Measurements from ENCODE around the gene MYO1E.
"Not testable (repeated sequence)": the region's sequence is repeated elsewhere in the genome, so short reads cannot be mapped to it uniquely, and the experiment has no call there.

The MYO1E gene

GRCh38 chr15:59387196-59387878 is 14.7 kb upstream of the MYO1E start:
- not testable (repeated sequence) for DNase-seq (ENCODE audit: low read depth in 2 of 3, low spot score in 2 of 3)

GRCh38 chr15:59385171-59385570 is 12.5 kb upstream of the MYO1E start:
- DNase-seq (ENCODE audit: low read depth in 2 of 3, low spot score in 2 of 3) = no peak

- no peak for DNase-seq (ENCODE audit: low read depth in 2 of 3, low spot score in 2 of 3)
Observed at GRCh38 chr15:59384507-59384906, 11.8 kb upstream of the MYO1E start.

GRCh38 chr15:59380902-59381610 is 8.4 kb upstream of the MYO1E start:
- DNase-seq (ENCODE audit: low read depth in 2 of 3, low spot score in 2 of 3) = no peak

- DNase-seq (ENCODE audit: low read depth in 2 of 3, low spot score in 2 of 3) = no peak
Observed at GRCh38 chr15:59379531-59379930, 6.9 kb upstream of the MYO1E start.

GRCh38 chr15:59378855-59379254 is 6.2 kb upstream of the MYO1E start:
- no peak for DNase-seq (ENCODE audit: low read depth in 2 of 3, low spot score in 2 of 3)

- no peak for DNase-seq (ENCODE audit: low read depth in 2 of 3, low spot score in 2 of 3)
Observed at GRCh38 chr15:59377924-59378323, 5.3 kb upstream of the MYO1E start.

- DNase-seq (ENCODE audit: low read depth in 2 of 3, low spot score in 2 of 3) = no peak
Observed at GRCh38 chr15:59376733-59377132, 4.1 kb upstream of the MYO1E start.

- no peak for DNase-seq (ENCODE audit: low read depth in 2 of 3, low spot score in 2 of 3)
Observed at GRCh38 chr15:59373215-59373614, 544 bp upstream of the MYO1E start.

- peak in 1 of 3 experiments; percentile 10 for DNase-seq (ENCODE audit: low read depth in 2 of 3, low spot score in 2 of 3)
Observed at GRCh38 chr15:59371458-59372351, 966 bp downstream of the MYO1E start.

- DNase-seq (ENCODE audit: low read depth in 2 of 3, low spot score in 2 of 3) = no peak
Observed at GRCh38 chr15:59369597-59369996, 3.1 kb downstream of the MYO1E start.

GRCh38 chr15:59367022-59367451 is 5.6 kb downstream of the MYO1E start:
- no peak for DNase-seq (ENCODE audit: low read depth in 2 of 3, low spot score in 2 of 3)

GRCh38 chr15:59366333-59367021 is 6.2 kb downstream of the MYO1E start:
- DNase-seq (ENCODE audit: low read depth in 2 of 3, low spot score in 2 of 3) = no peak

GRCh38 chr15:59364248-59364647 is 8.4 kb downstream of the MYO1E start:
- no peak for DNase-seq (ENCODE audit: low read depth in 2 of 3, low spot score in 2 of 3)

- DNase-seq (ENCODE audit: low read depth in 2 of 3, low spot score in 2 of 3) = no peak
Observed at GRCh38 chr15:59362331-59362730, 10.3 kb downstream of the MYO1E start.

- DNase-seq (ENCODE audit: low read depth in 2 of 3, low spot score in 2 of 3) = no peak
Observed at GRCh38 chr15:59360896-59361295, 11.8 kb downstream of the MYO1E start.

GRCh38 chr15:59360305-59360704 is 12.4 kb downstream of the MYO1E start:
- no peak for DNase-seq (ENCODE audit: low read depth in 2 of 3, low spot score in 2 of 3)

GRCh38 chr15:59355730-59356129 is 16.9 kb downstream of the MYO1E start:
- no peak for DNase-seq (ENCODE audit: low read depth in 2 of 3, low spot score in 2 of 3)

- no peak for DNase-seq (ENCODE audit: low read depth in 2 of 3, low spot score in 2 of 3)
Observed at GRCh38 chr15:59354417-59355031, 18.1 kb downstream of the MYO1E start.

- DNase-seq (ENCODE audit: low read depth in 2 of 3, low spot score in 2 of 3) = no peak
Observed at GRCh38 chr15:59353994-59354416, 18.7 kb downstream of the MYO1E start.

GRCh38 chr15:59352683-59353082 is 20.0 kb downstream of the MYO1E start:
- no peak for DNase-seq (ENCODE audit: low read depth in 2 of 3, low spot score in 2 of 3)

All from activated CD8-positive, alpha-beta memory T cell treated with anti-CD3 and anti-CD28 coated beads for 48 hours (primary cell).